Neural cell (in vitro differentiated cells): ENCODE measurements around the gene FAM210B.
"Not testable (repeated sequence)": the region's sequence is repeated elsewhere in the genome, so short reads cannot be mapped to it uniquely, and the experiment has no call there.

ENCODE experiments used
- CTCF ChIP-seq: fragments of 450-650 bp; IDR thresholded peaks from 2 replicates; pipeline ENCODE4 v1.5.1; 2014; ENCODE audit warnings: antibody characterized with exemption, mild to moderate bottlenecking, moderate library complexity; ENCODE audit not compliant: poor library complexity, severe bottlenecking
- EP300 ChIP-seq: fragments of 450-650 bp; conservative IDR thresholded peaks from 2 replicates; pipeline ENCODE4 v1.6.1; 2014; ENCODE audit warnings: antibody characterized with exemption, mild to moderate bottlenecking, moderate library complexity; ENCODE audit not compliant: poor library complexity, severe bottlenecking
- EZH2 ChIP-seq: fragments of 200-600, 300-800 bp; shearing (Covaris generic), sonication (generic); IDR thresholded peaks from 2 replicates; pipeline ENCODE4 v1.6.1; 2014; ENCODE audit warnings: antibody characterized with exemption, low read length, borderline replicate concordance, mild to moderate bottlenecking; ENCODE audit not compliant: insufficient read depth, poor library complexity, severe bottlenecking
- RAD21 ChIP-seq: fragments of 450-650 bp; conservative IDR thresholded peaks from 2 replicates; pipeline ENCODE4 v1.6.1; 2014; ENCODE audit warnings: antibody characterized with exemption, mild to moderate bottlenecking, moderate library complexity
- REST ChIP-seq: IDR thresholded peaks from 2 replicates; pipeline ENCODE4 v1.6.1; 2012; ENCODE audit warnings: borderline replicate concordance
- TAF1 ChIP-seq: IDR thresholded peaks from 2 replicates; pipeline ENCODE4 v1.6.1; 2012; ENCODE audit warnings: low read depth

- TF ChIP-seq CTCF, EP300, EZH2, TAF1, RAD21, REST: not testable (repeated sequence)
These were observed 52.5 kb downstream of the FAM210B start for GRCh38 chr20:56411287-56411686.
